Kidney capillary endothelial cell (primary cell): Measurements from ENCODE around the gene MRPS6.

Source experiments
- DNase-seq: peaks from one replicate; pipeline ENCODE4 v3.0.0-alpha.2; 2018; ENCODE audit warnings: low spot score

The MRPS6 gene

GRCh38 chr21:34071683-34072082 is 1.7 kb upstream of the MRPS6 start:
- DNase-seq, result no peak

- no peak for DNase-seq
Observed at GRCh38 chr21:34072145-34073031, 990 bp upstream of the MRPS6 start.

- DNase-seq, result no peak
Observed at GRCh38 chr21:34073749-34074282, 438 bp downstream of the MRPS6 start.

GRCh38 chr21:34074283-34075090 is 1.1 kb downstream of the MRPS6 start:
- DNase-seq, result no peak

GRCh38 chr21:34075091-34075425 is 1.7 kb downstream of the MRPS6 start:
- DNase-seq, result no peak

GRCh38 chr21:34075760-34076660 is 2.6 kb downstream of the MRPS6 start:
- DNase-seq, result no peak

GRCh38 chr21:34076835-34077234 is 3.5 kb downstream of the MRPS6 start:
- no peak for DNase-seq

GRCh38 chr21:34077888-34078287 is 4.5 kb downstream of the MRPS6 start:
- no peak for DNase-seq

- no peak for DNase-seq
Observed at GRCh38 chr21:34078915-34079314, 5.5 kb downstream of the MRPS6 start.

- DNase-seq, result no peak
Observed at GRCh38 chr21:34080710-34081109, 7.3 kb downstream of the MRPS6 start.

GRCh38 chr21:34082769-34083168 is 9.4 kb downstream of the MRPS6 start:
- DNase-seq, result no peak

GRCh38 chr21:34083357-34083756 is 10.0 kb downstream of the MRPS6 start:
- DNase-seq, result no peak

- no peak for DNase-seq
Observed at GRCh38 chr21:34085129-34085528, 11.8 kb downstream of the MRPS6 start.

- DNase-seq, result no peak
Observed at GRCh38 chr21:34086887-34087306, 13.5 kb downstream of the MRPS6 start.

GRCh38 chr21:34088752-34089151 is 15.4 kb downstream of the MRPS6 start:
- DNase-seq, result no peak

GRCh38 chr21:34091032-34091431 is 17.7 kb downstream of the MRPS6 start:
- DNase-seq, result no peak

- DNase-seq, result no peak
Observed at GRCh38 chr21:34091607-34092006, 18.2 kb downstream of the MRPS6 start.

GRCh38 chr21:34092262-34092921 is 19.0 kb downstream of the MRPS6 start:
- no peak for DNase-seq

GRCh38 chr21:34093083-34093482 is 19.7 kb downstream of the MRPS6 start:
- DNase-seq, result no peak

GRCh38 chr21:34094949-34095348 is 21.6 kb downstream of the MRPS6 start:
- DNase-seq, result no peak

GRCh38 chr21:34097442-34097841 is 24.1 kb downstream of the MRPS6 start:
- no peak for DNase-seq
